ENCODE results near the gene RSAD1.

The RSAD1 gene

DNA sequence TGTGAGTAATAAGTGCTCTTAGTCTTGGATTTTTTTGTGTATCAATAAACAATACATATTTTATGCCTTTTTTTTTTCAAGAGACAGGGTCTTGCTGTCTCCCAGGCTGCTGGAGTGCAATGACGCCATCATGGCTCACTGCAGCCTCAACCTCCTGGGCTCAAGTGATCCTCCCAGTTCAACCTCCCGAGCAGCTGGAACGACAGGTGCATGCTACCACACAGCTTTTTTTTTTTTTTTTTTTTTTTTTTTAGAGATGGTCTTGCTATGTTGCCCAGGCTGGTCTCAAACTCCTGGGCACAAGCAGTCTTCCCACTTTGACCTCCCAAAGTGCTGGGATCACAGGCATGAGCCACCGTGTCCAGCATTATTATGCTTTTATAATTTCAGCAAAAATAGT is 39.7 kb upstream of the RSAD1 start (continued):
- TF ChIP-seq, protein P1, sequence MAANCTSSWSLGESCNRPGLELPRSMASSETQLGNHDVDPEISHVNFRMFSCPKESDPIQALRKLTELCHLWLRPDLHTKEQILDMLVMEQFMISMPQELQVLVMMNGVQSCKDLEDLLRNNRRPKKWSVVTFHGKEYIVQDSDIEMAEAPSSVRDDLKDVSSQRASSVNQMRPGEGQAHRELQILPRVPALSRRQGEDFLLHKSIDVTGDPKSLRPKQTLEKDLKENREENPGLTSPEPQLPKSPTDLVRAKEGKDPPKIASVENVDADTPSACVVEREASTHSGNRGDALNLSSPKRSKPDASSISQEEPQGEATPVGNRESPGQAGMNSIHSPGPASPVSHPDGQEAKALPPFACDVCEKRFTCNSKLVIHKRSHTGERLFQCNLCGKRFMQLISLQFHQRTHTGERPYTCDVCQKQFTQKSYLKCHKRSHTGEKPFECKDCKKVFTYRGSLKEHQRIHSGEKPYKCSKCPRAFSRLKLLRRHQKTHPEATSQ (tag by site-specific recombination; IDR thresholded peaks at IDR 0.05) = no peak
- no peak for TF ChIP-seq KLF8 (tag by site-specific recombination; IDR thresholded peaks at IDR 0.05)
- TF ChIP-seq ZBTB21 (tag by site-specific recombination; IDR thresholded peaks at IDR 0.05) = no peak
- TF ChIP-seq, protein P2, sequence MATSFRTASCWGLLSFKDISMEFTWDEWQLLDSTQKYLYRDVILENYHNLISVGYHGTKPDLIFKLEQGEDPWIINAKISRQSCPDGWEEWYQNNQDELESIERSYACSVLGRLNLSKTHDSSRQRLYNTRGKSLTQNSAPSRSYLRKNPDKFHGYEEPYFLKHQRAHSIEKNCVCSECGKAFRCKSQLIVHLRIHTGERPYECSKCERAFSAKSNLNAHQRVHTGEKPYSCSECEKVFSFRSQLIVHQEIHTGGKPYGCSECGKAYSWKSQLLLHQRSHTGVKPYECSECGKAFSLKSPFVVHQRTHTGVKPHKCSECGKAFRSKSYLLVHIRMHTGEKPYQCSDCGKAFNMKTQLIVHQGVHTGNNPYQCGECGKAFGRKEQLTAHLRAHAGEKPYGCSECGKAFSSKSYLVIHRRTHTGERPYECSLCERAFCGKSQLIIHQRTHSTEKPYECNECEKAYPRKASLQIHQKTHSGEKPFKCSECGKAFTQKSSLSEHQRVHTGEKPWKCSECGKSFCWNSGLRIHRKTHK (tag by site-specific recombination; IDR thresholded peaks at IDR 0.05) = no peak
- no peak for TF ChIP-seq ZBTB20 (tag by site-specific recombination; IDR thresholded peaks at IDR 0.05)
- TF ChIP-seq ZNF404 (tag by site-specific recombination; IDR thresholded peaks at IDR 0.05) = no peak
- TF ChIP-seq ZSCAN23 (tag by site-specific recombination; IDR thresholded peaks at IDR 0.05) = no peak

DNA sequence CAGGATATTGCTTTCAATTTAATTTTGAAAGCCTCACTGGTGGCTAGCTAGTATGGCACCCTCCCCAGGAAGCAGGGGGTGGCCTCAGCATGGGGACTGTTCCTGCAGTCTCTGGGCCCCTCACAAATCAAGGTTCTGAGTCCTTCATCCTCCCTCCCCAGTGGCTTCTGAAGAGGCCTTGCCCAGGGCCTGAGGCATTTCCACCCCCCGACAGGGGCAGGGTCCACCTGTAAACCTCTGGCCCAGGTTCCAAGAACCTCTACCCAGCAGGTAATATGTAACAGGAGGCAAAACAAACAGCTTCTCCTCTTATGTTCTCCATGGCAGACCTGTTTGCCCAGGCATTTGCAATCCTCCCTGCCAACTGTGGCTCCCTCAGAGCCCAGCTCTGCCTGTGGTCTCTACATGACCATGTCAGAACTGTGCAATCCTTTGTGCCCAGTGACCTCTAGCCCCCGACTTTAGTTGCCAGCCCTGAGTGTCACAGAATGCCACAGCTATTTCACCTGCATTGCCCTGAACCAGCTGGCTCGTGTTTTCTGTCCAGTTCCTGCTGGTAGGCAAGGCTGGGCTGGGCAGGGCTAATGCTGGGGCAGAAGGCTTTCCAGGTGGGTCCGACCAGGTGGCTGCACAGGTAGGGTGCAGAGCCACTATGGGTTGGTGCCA is 38.4 kb upstream of the RSAD1 start:
- TF ChIP-seq ZSCAN30 (tag by site-specific recombination; IDR thresholded peaks at IDR 0.05) = no peak
- peak; percentile 89 for TF ChIP-seq GLIS1 (tag by site-specific recombination; IDR thresholded peaks at IDR 0.05)
- peak; percentile 90 for TF ChIP-seq ZIC2 (tag by site-specific recombination; IDR thresholded peaks at IDR 0.05)
- TF ChIP-seq, protein P3, sequence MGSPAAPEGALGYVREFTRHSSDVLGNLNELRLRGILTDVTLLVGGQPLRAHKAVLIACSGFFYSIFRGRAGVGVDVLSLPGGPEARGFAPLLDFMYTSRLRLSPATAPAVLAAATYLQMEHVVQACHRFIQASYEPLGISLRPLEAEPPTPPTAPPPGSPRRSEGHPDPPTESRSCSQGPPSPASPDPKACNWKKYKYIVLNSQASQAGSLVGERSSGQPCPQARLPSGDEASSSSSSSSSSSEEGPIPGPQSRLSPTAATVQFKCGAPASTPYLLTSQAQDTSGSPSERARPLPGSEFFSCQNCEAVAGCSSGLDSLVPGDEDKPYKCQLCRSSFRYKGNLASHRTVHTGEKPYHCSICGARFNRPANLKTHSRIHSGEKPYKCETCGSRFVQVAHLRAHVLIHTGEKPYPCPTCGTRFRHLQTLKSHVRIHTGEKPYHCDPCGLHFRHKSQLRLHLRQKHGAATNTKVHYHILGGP (tag by site-specific recombination; IDR thresholded peaks at IDR 0.05) = no peak
- 0 out of 2 replicates have a peak, but pooled peaks have one; percentile 11 for TF ChIP-seq SCRT2 (tag by site-specific recombination; IDR thresholded peaks at IDR 0.05)
- TF ChIP-seq ZNF2 (tag by site-specific recombination; IDR thresholded peaks at IDR 0.05) = no peak
- Histone ChIP-seq H3K4me1 (ENCODE audit: control insufficient read depth, insufficient read depth, low read length) (peaks cover 20% of the 10 kb centered on the region), H3K36me3 (ENCODE audit: control insufficient read depth in 2 of 2, insufficient read depth in 1 of 2, low read length in 2 of 2) (peaks cover 0 to 5% of the 10 kb centered on the region in 2 experiments; a peak in 2 of 3 replicates), H3K9me3 (ENCODE audit: control insufficient read depth, insufficient read depth, low read depth, low read length) (no peaks in the 10 kb centered on the region), H3K4me3 (ENCODE audit: low read depth, low read length) (no peak overlapping the region), H3K27ac (ENCODE audit: extremely low read depth, low read depth, low read length) (no peak overlapping the region; the same call in 1 of the 2 replicates)
- ChIA-PET CTCF (interaction anchor here (0.6 to 1.2 kb wide), 3 partner anchors 42 to 61 kb away, joined by 3 to 7 read pairs (median 3); no protein-coding TSS in a partner anchor), POLR2A (interaction anchor here (1.3 kb wide), 1 partner anchor 13 kb away, joined by 3 read pairs; no protein-coding TSS in a partner anchor)

DNA sequence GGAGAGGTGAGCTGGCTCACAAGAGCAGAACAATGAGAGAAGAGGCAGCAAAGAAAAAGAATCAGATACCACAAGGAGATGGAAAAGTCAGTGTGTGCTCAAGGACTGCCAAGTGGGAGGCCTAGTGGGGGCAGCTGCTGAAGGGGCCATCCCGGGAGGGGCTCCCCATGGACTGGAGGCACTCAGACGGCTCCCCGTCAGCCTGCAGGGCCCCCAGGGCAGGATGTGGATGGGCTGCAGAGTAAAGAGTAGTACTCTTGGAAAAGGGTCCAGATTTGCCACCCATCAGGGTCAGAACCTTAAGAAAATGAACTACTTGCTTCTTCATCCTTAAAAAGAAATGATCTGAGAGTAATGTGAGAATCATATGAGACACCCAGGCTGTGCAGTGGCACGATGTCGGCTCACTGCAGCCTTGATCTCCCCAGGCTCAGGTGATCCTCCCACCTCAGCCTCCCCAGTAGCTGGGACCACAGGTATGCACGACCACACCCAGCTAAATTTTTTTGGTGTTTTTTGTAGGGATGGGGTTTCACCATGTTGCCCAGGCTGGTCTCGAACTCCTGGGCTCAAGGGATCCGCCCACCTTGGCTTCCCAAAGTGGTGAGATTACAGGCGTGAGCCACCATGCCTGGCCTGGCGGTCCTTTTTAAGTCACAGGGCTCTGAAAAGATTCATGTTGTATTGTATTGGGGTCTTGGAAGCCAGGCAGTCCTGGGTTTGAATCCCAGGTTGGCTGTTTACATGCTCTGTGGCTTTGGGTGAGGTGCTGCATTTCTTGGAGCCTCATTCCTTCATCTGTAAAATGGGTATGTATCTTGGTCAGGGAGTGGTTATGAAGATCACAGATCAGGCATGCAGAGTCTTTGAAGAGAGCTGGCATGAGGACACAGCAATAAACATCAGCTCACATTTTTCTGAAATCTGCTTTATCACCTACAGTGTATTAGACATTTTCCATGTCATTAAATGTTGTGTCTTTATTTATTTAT is 37.5 kb upstream of the RSAD1 start:
- ChIA-PET CTCF (interaction anchor here (1.2 to 1.6 kb wide), 2 partner anchors 38 to 43 kb away, joined by 5 to 7 read pairs; partner anchors contain the start of gene RSAD1), POLR2A (interaction anchor here (0.5 to 1.3 kb wide), 4 partner anchors 9 to 43 kb away, joined by 3 to 5 read pairs (median 4); no protein-coding TSS in a partner anchor)
- no peaks in the 10 kb centered on the region for H3K9me3 ChIP-seq (ENCODE audit: control insufficient read depth, insufficient read depth, low read depth, low read length)
- no peak overlapping the region for H3K4me3 ChIP-seq (ENCODE audit: low read depth, low read length)
- no peak overlapping the region; the same call in 1 of the 2 replicates for H3K27ac ChIP-seq (ENCODE audit: extremely low read depth, low read depth, low read length)
- peaks cover 0 to 5% of the 10 kb centered on the region in 2 experiments; a peak in 2 of 3 replicates for H3K36me3 ChIP-seq (ENCODE audit: control insufficient read depth in 2 of 2, insufficient read depth in 1 of 2, low read length in 2 of 2)
- H3K4me1 ChIP-seq (ENCODE audit: control insufficient read depth, insufficient read depth, low read length) = peaks cover 20% of the 10 kb centered on the region
- TF ChIP-seq HOXA7 (CRISPR knock-in tag; IDR thresholded peaks at IDR 0.05; ENCODE audit: borderline replicate concordance) = no peak
- TF ChIP-seq, protein P4, sequence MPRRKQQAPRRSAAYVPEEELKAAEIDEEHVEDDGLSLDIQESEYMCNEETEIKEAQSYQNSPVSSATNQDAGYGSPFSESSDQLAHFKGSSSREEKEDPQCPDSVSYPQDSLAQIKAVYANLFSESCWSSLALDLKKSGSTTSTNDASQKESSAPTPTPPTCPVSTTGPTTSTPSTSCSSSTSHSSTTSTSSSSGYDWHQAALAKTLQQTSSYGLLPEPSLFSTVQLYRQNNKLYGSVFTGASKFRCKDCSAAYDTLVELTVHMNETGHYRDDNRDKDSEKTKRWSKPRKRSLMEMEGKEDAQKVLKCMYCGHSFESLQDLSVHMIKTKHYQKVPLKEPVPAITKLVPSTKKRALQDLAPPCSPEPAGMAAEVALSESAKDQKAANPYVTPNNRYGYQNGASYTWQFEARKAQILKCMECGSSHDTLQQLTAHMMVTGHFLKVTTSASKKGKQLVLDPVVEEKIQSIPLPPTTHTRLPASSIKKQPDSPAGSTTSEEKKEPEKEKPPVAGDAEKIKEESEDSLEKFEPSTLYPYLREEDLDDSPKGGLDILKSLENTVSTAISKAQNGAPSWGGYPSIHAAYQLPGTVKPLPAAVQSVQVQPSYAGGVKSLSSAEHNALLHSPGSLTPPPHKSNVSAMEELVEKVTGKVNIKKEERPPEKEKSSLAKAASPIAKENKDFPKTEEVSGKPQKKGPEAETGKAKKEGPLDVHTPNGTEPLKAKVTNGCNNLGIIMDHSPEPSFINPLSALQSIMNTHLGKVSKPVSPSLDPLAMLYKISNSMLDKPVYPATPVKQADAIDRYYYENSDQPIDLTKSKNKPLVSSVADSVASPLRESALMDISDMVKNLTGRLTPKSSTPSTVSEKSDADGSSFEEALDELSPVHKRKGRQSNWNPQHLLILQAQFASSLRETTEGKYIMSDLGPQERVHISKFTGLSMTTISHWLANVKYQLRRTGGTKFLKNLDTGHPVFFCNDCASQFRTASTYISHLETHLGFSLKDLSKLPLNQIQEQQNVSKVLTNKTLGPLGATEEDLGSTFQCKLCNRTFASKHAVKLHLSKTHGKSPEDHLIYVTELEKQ (tag by site-specific recombination; IDR thresholded peaks at IDR 0.05; ENCODE audit: borderline replicate concordance) = no peak
- no peak for TF ChIP-seq ZNF19 (tag by site-specific recombination; IDR thresholded peaks at IDR 0.05; ENCODE audit: low read depth)
- no peak for TF ChIP-seq ZNF561 (tag by site-specific recombination; IDR thresholded peaks at IDR 0.05; ENCODE audit: borderline replicate concordance)
- peak; percentile 97 for TF ChIP-seq GLIS1 (tag by site-specific recombination; IDR thresholded peaks at IDR 0.05)
